Measurements from ENCODE around the gene WDR37.

Gene WDR37

DNA sequence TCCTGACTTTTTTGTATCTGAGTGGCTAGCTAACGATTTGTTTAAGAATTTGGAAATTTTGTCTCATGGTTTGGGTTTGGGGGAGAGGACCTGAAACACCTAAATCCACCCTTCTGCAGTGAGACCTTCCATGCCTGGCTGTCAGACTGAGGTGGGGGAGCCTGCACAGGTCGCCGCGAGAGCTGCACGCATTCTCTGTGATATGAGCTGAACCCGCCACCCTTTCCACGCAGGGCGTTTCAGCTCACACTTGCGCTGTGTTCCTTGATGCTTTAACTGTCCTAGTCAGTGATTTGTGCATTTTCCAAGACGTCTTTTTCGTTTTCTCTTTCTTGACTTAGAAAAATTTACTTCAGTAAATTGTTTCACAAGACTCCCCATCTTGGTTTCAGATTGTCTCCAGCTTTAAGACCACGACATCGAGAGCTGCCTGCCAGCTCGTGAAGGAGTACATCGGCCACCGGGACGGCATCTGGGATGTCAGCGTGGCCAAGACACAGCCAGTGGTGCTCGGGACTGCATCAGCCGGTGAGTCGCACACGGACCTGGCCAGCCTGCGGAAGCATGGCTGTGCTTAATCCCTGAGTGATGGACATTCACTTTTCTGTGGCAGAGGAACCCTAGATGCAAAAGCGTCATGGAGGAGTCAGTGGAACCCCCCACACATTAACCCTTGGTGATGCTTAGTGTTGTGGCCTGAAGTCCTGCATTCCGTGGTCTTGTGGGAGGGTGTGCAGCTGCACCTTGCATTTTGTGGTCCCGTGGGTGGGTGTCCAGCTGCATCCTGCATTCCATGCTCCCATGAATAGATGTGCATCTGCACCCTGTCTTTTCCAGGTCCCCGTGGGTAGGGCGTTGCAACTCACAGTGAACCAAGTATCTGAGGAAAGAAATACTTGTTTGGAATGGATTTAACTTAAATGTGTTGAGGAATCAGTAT, 28.1 kb downstream of the WDR37 start:
- no peak overlapping the region for H3K9ac ChIP-seq
- peaks cover 76% of the 10 kb centered on the region for H4K20me1 ChIP-seq
- H3K27ac ChIP-seq, result no peak overlapping the region
- peaks cover 97% of the 10 kb centered on the region for H3K36me3 ChIP-seq
- H3K9me3 ChIP-seq, result no peaks in the 10 kb centered on the region
- TF ChIP-seq Cebpa-rat (IDR thresholded peaks at IDR 0.05), result no peak
- H3K4me1 ChIP-seq, result peaks cover 9% of the 10 kb centered on the region
- no peaks in the 10 kb centered on the region for H3K27me3 ChIP-seq
- no peak overlapping the region for H3K4me3 ChIP-seq
- H3K4me2 ChIP-seq, result 0 out of 2 replicates have a peak overlapping the region, but pooled peaks have one; percentile 24

GRCh38 chr10:1085258-1085657, 29.1 kb downstream of the WDR37 start:
- Histone ChIP-seq H3K27me3 (no peaks in the 10 kb centered on the region), H3K4me1 (peaks cover 9% of the 10 kb centered on the region), H3K4me3 (no peak overlapping the region), H3K27ac (no peak overlapping the region), H3K4me2 (no peak overlapping the region), H3K9ac (no peak overlapping the region), H4K20me1 (peaks cover 74% of the 10 kb centered on the region), H3K36me3 (peaks cover 97% of the 10 kb centered on the region), H3K9me3 (no peaks in the 10 kb centered on the region)
- no peak for TF ChIP-seq Cebpa-rat (IDR thresholded peaks at IDR 0.05)

GRCh38 chr10:1086787-1087186, 30.6 kb downstream of the WDR37 start:
- Histone ChIP-seq H3K27me3 (no peaks in the 10 kb centered on the region), H3K36me3 (peaks cover 100% of the 10 kb centered on the region), H3K9ac (no peak overlapping the region), H3K27ac (0 out of 2 replicates have a peak overlapping the region, but pooled peaks have one; percentile 11), H3K4me2 (no peak overlapping the region), H3K4me3 (no peak overlapping the region), H3K4me1 (peaks cover 9% of the 10 kb centered on the region), H3K9me3 (no peaks in the 10 kb centered on the region), H4K20me1 (peaks cover 78% of the 10 kb centered on the region)
- no peak for TF ChIP-seq Cebpa-rat (IDR thresholded peaks at IDR 0.05)

DNA sequence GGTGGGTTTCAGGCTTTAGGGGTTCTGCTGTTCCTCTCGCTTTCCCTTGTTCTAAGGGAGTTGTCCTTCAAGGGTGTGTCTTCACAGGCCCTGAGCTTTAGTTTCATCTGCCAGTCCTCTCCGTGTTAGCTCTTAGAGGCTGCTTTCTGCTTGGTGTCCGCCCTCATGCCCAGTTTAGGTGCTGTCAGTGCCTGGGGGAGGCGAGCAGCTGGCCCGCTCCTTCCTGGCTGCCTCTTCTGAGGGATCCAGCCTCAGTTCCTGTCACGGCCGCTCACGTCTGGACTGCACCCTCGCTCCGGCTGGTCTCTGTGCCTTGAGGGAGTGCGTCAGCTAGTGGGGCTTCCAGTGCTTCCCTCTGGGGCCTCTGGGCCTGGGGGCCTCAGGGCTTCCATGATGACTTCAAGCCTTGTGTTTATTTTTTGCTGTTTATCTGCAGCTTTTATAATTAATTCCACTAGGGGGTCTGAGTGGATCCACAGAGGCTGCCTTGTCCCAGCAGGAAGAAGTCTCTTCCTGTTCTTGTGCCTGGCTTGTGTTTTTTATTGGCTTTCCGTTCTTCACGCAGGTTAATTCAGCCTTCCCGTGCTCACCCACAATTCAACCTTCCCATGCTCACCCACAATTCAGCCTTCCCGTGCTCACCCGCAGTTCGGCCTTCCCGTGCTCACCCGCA, 33.0 kb downstream of the WDR37 start:
- Histone ChIP-seq H3K36me3 (peaks cover 97% of the 10 kb centered on the region), H3K4me3 (no peak overlapping the region), H4K20me1 (peaks cover 65% of the 10 kb centered on the region)

DNA sequence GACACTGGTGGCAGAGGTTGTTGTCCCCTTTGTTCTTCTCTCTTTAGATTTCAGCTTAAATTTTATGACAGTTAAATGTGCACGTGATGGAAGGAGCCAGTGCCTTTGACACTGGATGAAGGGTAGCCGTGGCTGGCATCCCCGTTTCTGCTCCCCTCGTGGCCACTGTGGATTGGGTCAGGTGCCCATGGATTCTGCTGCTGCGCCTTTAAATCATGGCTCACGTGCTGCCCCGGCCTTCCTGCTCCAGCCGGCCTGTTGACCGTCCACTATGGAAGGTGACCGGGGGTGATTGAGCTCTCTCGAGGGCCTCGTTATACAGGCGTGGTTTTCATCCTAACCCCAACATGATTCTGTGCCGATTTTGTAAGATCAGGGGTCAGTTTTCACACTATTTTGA, 34.5 kb downstream of the WDR37 start:
- peaks cover 97% of the 10 kb centered on the region for H3K36me3 ChIP-seq
- H3K27ac ChIP-seq, result no peak overlapping the region
- peaks cover 73% of the 10 kb centered on the region for H4K20me1 ChIP-seq
- H3K27me3 ChIP-seq, result no peaks in the 10 kb centered on the region
- no peak overlapping the region for H3K4me2 ChIP-seq
- H3K4me3 ChIP-seq, result no peak overlapping the region
- no peak for TF ChIP-seq Cebpa-rat (IDR thresholded peaks at IDR 0.05)
- no peaks in the 10 kb centered on the region for H3K4me1 ChIP-seq
- no peaks in the 10 kb centered on the region for H3K9me3 ChIP-seq
- no peak overlapping the region for H3K9ac ChIP-seq

More for the DNA sequence above, 33.0 kb downstream of the WDR37 start:
- Histone ChIP-seq H3K27me3 (no peaks in the 10 kb centered on the region), H3K27ac (no peak overlapping the region), H3K4me1 (peaks cover 8% of the 10 kb centered on the region), H3K9me3 (no peaks in the 10 kb centered on the region), H3K4me2 (no peak overlapping the region), H3K9ac (no peak overlapping the region)
- no peak for TF ChIP-seq Cebpa-rat (IDR thresholded peaks at IDR 0.05)

- Histone ChIP-seq H3K27ac (no peak overlapping the region), H4K20me1 (peaks cover 74% of the 10 kb centered on the region), H3K4me1 (no peaks in the 10 kb centered on the region), H3K9ac (no peak overlapping the region), H3K36me3 (peaks cover 97% of the 10 kb centered on the region), H3K9me3 (no peaks in the 10 kb centered on the region), H3K4me3 (no peak overlapping the region), H3K4me2 (no peak overlapping the region), H3K27me3 (no peaks in the 10 kb centered on the region)
- TF ChIP-seq Cebpa-rat (IDR thresholded peaks at IDR 0.05), result no peak
Measured at GRCh38 chr10:1093696-1094095, 37.5 kb downstream of the WDR37 start.

DNA sequence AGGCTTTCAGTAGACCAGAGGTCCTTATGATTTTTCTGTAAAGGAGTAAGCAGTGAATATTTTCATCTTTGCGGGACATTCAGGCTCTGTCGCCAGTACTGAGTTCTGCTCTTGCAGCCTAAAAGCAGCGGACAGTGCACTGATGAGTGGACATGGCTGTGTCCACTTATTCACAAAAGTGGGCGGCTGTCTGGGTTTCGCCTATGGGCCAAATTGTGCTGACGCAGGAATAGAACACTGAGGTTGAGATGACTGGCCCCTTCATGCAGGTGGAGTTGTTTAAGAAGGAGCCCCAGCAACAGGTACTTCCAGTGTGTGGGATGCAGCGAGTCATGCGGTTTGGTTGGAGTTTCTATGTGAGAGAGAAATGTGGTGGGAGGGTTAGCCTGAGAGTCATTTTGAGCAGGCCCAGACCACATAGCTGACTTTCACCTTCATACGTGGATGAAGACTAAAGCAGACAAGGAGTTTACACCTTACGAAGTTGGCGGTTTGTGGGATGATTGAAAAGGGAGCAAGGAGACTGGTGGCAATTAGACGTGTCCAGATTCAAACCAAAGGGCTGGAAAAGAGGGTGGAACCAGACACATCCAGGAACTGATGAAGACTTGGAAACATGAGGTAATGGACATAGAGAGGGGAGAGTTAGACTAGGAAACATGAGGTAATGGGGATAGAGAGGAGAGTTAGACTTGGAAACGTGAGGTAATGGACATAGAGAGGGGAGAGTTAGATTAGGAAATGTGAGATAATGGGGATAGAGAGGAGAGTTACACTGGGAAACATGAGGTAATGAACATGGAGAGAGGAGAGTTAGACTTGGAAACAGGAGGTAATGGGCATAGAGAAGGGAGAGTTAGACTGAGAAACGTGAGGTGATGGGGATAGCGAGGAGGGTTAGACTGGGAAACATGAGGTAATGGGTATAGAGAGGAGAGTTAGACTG, 38.2 kb downstream of the WDR37 start:
- H3K36me3 ChIP-seq, result peaks cover 97% of the 10 kb centered on the region
- H3K9ac ChIP-seq, result no peak overlapping the region
- H3K27me3 ChIP-seq, result no peaks in the 10 kb centered on the region
- H4K20me1 ChIP-seq, result peaks cover 74% of the 10 kb centered on the region
- H3K27ac ChIP-seq, result no peak overlapping the region
- H3K4me1 ChIP-seq, result no peaks in the 10 kb centered on the region
- no peak for TF ChIP-seq Cebpa-rat (IDR thresholded peaks at IDR 0.05)
- no peak overlapping the region for H3K4me2 ChIP-seq
- no peaks in the 10 kb centered on the region for H3K9me3 ChIP-seq
- no peak overlapping the region for H3K4me3 ChIP-seq

DNA sequence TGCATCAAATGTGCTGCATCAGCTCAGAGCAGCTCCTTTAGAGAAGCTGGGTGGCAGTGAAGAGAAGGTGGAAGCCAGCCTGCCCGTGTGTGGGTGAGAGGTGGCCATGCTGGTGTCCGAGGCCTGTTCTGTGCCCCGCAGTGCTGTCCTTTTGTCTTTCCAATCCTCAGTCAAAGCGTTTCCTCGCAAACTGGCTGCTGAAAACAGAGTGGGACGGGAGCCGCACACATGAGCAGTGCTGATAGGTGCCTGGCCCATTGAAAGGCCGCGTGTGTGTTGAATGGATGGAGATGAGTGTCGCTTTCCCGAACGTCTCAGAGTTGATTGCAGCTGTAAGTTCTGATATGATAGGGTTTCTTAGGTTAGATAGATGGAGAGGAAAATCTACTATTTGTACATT, 39.3 kb downstream of the WDR37 start:
- no peaks in the 10 kb centered on the region for H3K9me3 ChIP-seq

GRCh38 chr10:1096287-1096889, 40.2 kb downstream of the WDR37 start:
- Histone ChIP-seq H3K27ac (no peak overlapping the region), H3K4me3 (no peak overlapping the region), H3K9ac (no peak overlapping the region), H3K4me2 (no peak overlapping the region), H3K36me3 (peaks cover 97% of the 10 kb centered on the region), H3K27me3 (no peaks in the 10 kb centered on the region), H3K4me1 (no peaks in the 10 kb centered on the region), H4K20me1 (peaks cover 82% of the 10 kb centered on the region), H3K9me3 (no peaks in the 10 kb centered on the region)
- no peak for TF ChIP-seq Cebpa-rat (IDR thresholded peaks at IDR 0.05)

More for the DNA sequence above, 39.3 kb downstream of the WDR37 start:
- TF ChIP-seq Cebpa-rat (IDR thresholded peaks at IDR 0.05), result no peak
- H3K27me3 ChIP-seq, result no peaks in the 10 kb centered on the region
- no peak overlapping the region for H3K4me3 ChIP-seq
- H3K27ac ChIP-seq, result no peak overlapping the region
- H3K36me3 ChIP-seq, result peaks cover 97% of the 10 kb centered on the region
- no peak overlapping the region for H3K4me2 ChIP-seq
- no peak overlapping the region for H3K9ac ChIP-seq
- no peaks in the 10 kb centered on the region for H3K4me1 ChIP-seq
- H4K20me1 ChIP-seq, result peaks cover 79% of the 10 kb centered on the region

All from BLaER1 (cell line).